ENCODE measurements around the gene CRY2. TPM values are rescaled to one million over a fixed set of nuclear protein-coding genes. Genes with fewer than 3 reads are reported as not detected.

The CRY2 gene
- total and polyA plus RNA-seq, 2 experiments from 2014 or later = 9.5 to 15.4 TPM

DNA sequence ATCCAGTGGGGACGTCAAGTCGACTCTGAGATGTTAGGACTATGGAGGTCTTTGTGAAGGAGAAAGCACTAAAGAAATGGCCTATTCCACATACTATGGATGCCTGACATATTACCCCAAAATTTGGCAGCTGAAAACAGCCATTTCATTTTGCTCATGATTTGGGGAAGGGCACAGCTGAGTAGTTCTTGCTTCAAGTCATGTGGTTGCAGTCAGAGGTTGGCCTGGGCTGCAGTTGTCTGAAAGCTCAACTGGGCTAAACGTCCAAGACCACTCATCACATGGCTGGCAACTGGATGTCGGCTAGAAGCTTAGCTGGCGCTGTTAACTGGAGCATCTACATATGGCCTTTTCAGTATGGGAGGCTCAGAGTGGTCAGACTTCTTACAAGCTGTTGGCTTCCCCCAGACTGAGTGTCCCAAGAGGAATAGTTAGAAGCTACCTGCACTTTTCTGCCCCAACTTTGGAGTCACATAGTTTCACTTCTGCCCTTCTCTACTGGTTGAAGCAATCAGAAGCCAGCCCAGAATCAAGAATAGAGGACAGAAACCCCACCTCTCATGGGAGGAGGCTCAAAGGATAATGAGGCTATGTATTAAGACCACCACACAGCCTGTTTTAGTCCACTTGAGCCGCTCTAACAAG lies 28.2 kb upstream of the CRY2 start (continued):
- TF ChIP-seq, protein P1, sequence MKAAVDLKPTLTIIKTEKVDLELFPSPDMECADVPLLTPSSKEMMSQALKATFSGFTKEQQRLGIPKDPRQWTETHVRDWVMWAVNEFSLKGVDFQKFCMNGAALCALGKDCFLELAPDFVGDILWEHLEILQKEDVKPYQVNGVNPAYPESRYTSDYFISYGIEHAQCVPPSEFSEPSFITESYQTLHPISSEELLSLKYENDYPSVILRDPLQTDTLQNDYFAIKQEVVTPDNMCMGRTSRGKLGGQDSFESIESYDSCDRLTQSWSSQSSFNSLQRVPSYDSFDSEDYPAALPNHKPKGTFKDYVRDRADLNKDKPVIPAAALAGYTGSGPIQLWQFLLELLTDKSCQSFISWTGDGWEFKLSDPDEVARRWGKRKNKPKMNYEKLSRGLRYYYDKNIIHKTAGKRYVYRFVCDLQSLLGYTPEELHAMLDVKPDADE (IDR thresholded peaks at IDR 0.05) = no peak
- no peak for TF ChIP-seq ZNF114 (CRISPR knock-in tag; IDR thresholded peaks at IDR 0.05)
- TF ChIP-seq, protein P2, sequence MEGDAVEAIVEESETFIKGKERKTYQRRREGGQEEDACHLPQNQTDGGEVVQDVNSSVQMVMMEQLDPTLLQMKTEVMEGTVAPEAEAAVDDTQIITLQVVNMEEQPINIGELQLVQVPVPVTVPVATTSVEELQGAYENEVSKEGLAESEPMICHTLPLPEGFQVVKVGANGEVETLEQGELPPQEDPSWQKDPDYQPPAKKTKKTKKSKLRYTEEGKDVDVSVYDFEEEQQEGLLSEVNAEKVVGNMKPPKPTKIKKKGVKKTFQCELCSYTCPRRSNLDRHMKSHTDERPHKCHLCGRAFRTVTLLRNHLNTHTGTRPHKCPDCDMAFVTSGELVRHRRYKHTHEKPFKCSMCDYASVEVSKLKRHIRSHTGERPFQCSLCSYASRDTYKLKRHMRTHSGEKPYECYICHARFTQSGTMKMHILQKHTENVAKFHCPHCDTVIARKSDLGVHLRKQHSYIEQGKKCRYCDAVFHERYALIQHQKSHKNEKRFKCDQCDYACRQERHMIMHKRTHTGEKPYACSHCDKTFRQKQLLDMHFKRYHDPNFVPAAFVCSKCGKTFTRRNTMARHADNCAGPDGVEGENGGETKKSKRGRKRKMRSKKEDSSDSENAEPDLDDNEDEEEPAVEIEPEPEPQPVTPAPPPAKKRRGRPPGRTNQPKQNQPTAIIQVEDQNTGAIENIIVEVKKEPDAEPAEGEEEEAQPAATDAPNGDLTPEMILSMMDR (conservative IDR thresholded peaks at IDR 0.05; ENCODE audit: low read depth in 2 of 2) = no peak
- no peak for TF ChIP-seq POLR2AphosphoS5 (IDR thresholded peaks at IDR 0.05; ENCODE audit: low read depth)
- TF ChIP-seq CREB1 (CRISPR knock-in tag; IDR thresholded peaks at IDR 0.05; ENCODE audit: low read depth) = no peak
- no peak for TF ChIP-seq STAT1 (IDR thresholded peaks at IDR 0.05; ENCODE audit: unreplicated experiment)
- no peak for TF ChIP-seq JUNB (IDR thresholded peaks at IDR 0.05; ENCODE audit: unreplicated experiment)
- no peak for TF ChIP-seq ZNF331 (CRISPR knock-in tag; IDR thresholded peaks at IDR 0.05; ENCODE audit: low read depth)

DNA sequence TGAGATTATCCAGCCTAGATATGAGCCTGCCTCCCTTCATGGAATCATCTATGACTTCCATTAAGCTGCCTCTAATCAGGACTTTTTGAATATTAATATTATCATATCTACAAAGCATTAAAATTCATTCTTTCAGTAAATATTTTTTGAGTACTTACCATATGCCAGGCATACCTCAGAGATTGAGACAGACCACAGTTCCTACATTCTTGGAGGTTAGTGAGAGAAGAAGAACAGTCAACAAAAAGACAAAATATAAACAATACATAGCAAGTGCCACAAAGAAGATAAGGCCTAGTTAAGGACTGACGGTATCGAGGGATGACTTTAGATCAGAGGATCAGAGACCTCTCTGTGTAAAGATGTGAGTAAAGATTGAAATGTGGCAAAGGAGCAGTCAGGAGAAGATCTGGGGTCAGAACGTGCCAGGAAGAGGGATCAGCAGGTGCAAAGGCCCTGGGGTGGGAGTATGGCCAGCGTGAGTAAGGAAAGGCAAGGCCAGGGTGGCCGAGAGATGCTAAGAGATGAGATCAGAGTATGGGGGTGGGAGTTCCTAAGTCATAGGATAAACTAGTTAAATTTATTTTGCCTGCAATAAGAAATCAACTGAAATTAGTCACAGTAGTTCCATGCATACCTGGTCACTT lies 26.9 kb upstream of the CRY2 start:
- Mint-ChIP-seq H3K27ac (no peak overlapping the region), H3K4me3 (no peak overlapping the region), H3K36me3 (ENCODE audit: low read depth) (no peaks in the 10 kb centered on the region), H3K4me1 (peaks cover 23% of the 10 kb centered on the region), H3K9me3 (no peaks in the 10 kb centered on the region), H3K27me3 (ENCODE audit: insufficient read depth, low read depth, poor library complexity) (peaks cover 8% of the 10 kb centered on the region)
- no peak overlapping the region for H3K4me3 ChIP-seq
- peaks cover 10% of the 10 kb centered on the region for H3K4me1 ChIP-seq (ENCODE audit: insufficient read depth)
- no peaks in the 10 kb centered on the region for H3K27me3 ChIP-seq (ENCODE audit: insufficient read depth)
- no peak for DNase-seq (ENCODE audit: low spot score)
- H3F3A ChIP-seq (replicated peaks; ENCODE audit: low read depth) = no peaks in the 10 kb centered on the region
- ATAC-seq = no peak
- no peaks in the 10 kb centered on the region for H4K20me1 ChIP-seq (replicated peaks; ENCODE audit: insufficient read depth)
- no peaks in the 10 kb centered on the region for H3K9me2 ChIP-seq (ENCODE audit: insufficient read depth)
- no peak overlapping the region for H3K4me2 ChIP-seq
- H3K36me3 ChIP-seq (ENCODE audit: insufficient read depth) = no peaks in the 10 kb centered on the region
- no peak overlapping the region for H2AFZ ChIP-seq
- H3K27ac ChIP-seq (ENCODE audit: low read depth) = no peak overlapping the region
- H3K79me2 ChIP-seq (replicated peaks; ENCODE audit: insufficient read depth) = no peaks in the 10 kb centered on the region
- TF ChIP-seq JUNB (IDR thresholded peaks at IDR 0.05; ENCODE audit: unreplicated experiment) = no peak
- no peak for TF ChIP-seq STAT1 (IDR thresholded peaks at IDR 0.05; ENCODE audit: unreplicated experiment)
- TF ChIP-seq, protein P1 (IDR thresholded peaks at IDR 0.05) = no peak
- TF ChIP-seq CREB1 (CRISPR knock-in tag; IDR thresholded peaks at IDR 0.05; ENCODE audit: low read depth) = no peak
- TF ChIP-seq ZNF462 (CRISPR knock-in tag; IDR thresholded peaks at IDR 0.05) = no peak
- TF ChIP-seq POLR2AphosphoS5 (IDR thresholded peaks at IDR 0.05; ENCODE audit: low read depth) = no peak
- no peak for TF ChIP-seq EZH2 (IDR thresholded peaks at IDR 0.05; ENCODE audit: low read depth, unreplicated experiment)
- no peak for TF ChIP-seq ZNF331 (CRISPR knock-in tag; IDR thresholded peaks at IDR 0.05; ENCODE audit: low read depth)
- no peak for TF ChIP-seq EZH2phosphoT487 (IDR thresholded peaks at IDR 0.05; ENCODE audit: unreplicated experiment)
- no peak for TF ChIP-seq NANOG (IDR thresholded peaks at IDR 0.05; ENCODE audit: borderline replicate concordance)
- TF ChIP-seq ZNF114 (CRISPR knock-in tag; IDR thresholded peaks at IDR 0.05) = no peak

Measured in GM23338 (cell line).